Peyer's patch (tissue), 4 donors: ENCODE results near the gene NKAIN2. TPM values are rescaled to one million over a fixed set of nuclear protein-coding genes. Genes with fewer than 3 reads are reported as not detected.

Experiments
- DNase-seq, 3 donors: peaks; one replicate each; pipeline ENCODE4 v3.0.0-alpha.2; 2017 to 2019
- H3K27ac ChIP-seq, 4 donors: fragments of 200-600 bp; sonication (generic); one replicate each; pipeline ENCODE4 v1.5.1; 2016 to 2019
- H3K27me3 ChIP-seq, 2 donors: fragments of 200-600 bp; sonication (generic); one replicate each; pipeline ENCODE4 v1.5.1; 2019
- H3K36me3 ChIP-seq, 3 donors: fragments of 200-600 bp; sonication (generic); one replicate each; pipeline ENCODE4 v1.5.1; 2016 to 2019
- H3K4me1 ChIP-seq, 4 donors: fragments of 200-600 bp; sonication (generic); one replicate each; pipeline ENCODE4 v1.5.1; 2016 to 2019
- H3K4me3 ChIP-seq, 4 donors: fragments of 200-600 bp; sonication (generic); 1 replicate in 3 of 4; 2 replicates in 1 of 4; pipeline ENCODE4 v1.5.1; 2016 to 2019; ENCODE audit warnings: mild to moderate bottlenecking in 1 of 4
- H3K9me3 ChIP-seq, 4 donors: fragments of 200-600 bp; sonication (generic); one replicate each; pipeline ENCODE4 v1.5.1; 2016 to 2019; ENCODE audit warnings: mild to moderate bottlenecking in 1 of 4
- CTCF ChIP-seq, 6 experiments: fragments of 450-650 bp in 4 of 6; fragments of 200-600 bp in 2 of 6; sonication (generic) in 1 of 6; IDR thresholded peaks; one replicate each; pipeline ENCODE4 v1.5.1; 2017 to 2019; ENCODE audit warnings: antibody characterized with exemption in 6 of 6, mild to moderate bottlenecking in 3 of 6, moderate library complexity in 1 of 6
- POLR2A ChIP-seq, 2 donors: fragments of 450-650 bp; IDR thresholded peaks; one replicate each; pipeline ENCODE4 v1.5.1; 2017; ENCODE audit warnings: antibody characterized with exemption in 2 of 2, mild to moderate bottlenecking in 2 of 2, moderate library complexity in 2 of 2
- total RNA-seq, 4 donors: library from RNA; depleted of rRNA; stranded (reverse); fragments of >200 nt; gene quantifications; one replicate each; pipeline ENCODE4 v1.1.0, GENCODE V29; 2016

The NKAIN2 gene
- total RNA-seq, 4 donors from 2014 or later: not detected

GRCh38 chr6:124599656-124600055 is 796.0 kb downstream of the NKAIN2 start:
- no peak for DNase-seq
- no peaks in the 10 kb centered on the region for H3K9me3 ChIP-seq
- H3K27ac ChIP-seq: no peak overlapping the region
- no peak for TF ChIP-seq POLR2A (IDR thresholded peaks at IDR 0.05)
- TF ChIP-seq CTCF (IDR thresholded peaks at IDR 0.05): no peak
- H3K36me3 ChIP-seq: no peaks in the 10 kb centered on the region
- H3K4me3 ChIP-seq: no peak overlapping the region
- H3K4me1 ChIP-seq: no peaks in the 10 kb centered on the region
- no peaks in the 10 kb centered on the region for H3K27me3 ChIP-seq

- H3K27ac ChIP-seq: no peak overlapping the region
- DNase-seq: no peak
- no peak for TF ChIP-seq POLR2A (IDR thresholded peaks at IDR 0.05)
- no peak for TF ChIP-seq CTCF (IDR thresholded peaks at IDR 0.05)
These were observed 801.1 kb downstream of the NKAIN2 start for GRCh38 chr6:124604719-124605118.

GRCh38 chr6:124607119-124607627 is 803.5 kb downstream of the NKAIN2 start:
- DNase-seq: no peak
- no peaks in the 10 kb centered on the region for H3K27me3 ChIP-seq
- H3K9me3 ChIP-seq: no peaks in the 10 kb centered on the region
- no peaks in the 10 kb centered on the region for H3K36me3 ChIP-seq
- no peak overlapping the region for H3K27ac ChIP-seq
- H3K4me3 ChIP-seq: no peak overlapping the region
- H3K4me1 ChIP-seq: no peaks in the 10 kb centered on the region
- no peak for TF ChIP-seq POLR2A (IDR thresholded peaks at IDR 0.05)
- TF ChIP-seq CTCF (IDR thresholded peaks at IDR 0.05): no peak

More at GRCh38 chr6:124604719-124605118, 801.1 kb downstream of the NKAIN2 start:
- Histone ChIP-seq H3K4me1 (no peaks in the 10 kb centered on the region), H3K4me3 (no peak overlapping the region), H3K36me3 (no peaks in the 10 kb centered on the region), H3K9me3 (no peaks in the 10 kb centered on the region), H3K27me3 (no peaks in the 10 kb centered on the region)

- no peak overlapping the region for H3K4me3 ChIP-seq
- no peaks in the 10 kb centered on the region for H3K4me1 ChIP-seq
- DNase-seq: no peak
- H3K9me3 ChIP-seq: no peaks in the 10 kb centered on the region
- H3K27ac ChIP-seq: no peak overlapping the region
- TF ChIP-seq CTCF (IDR thresholded peaks at IDR 0.05): no peak
- TF ChIP-seq POLR2A (IDR thresholded peaks at IDR 0.05): no peak
- H3K27me3 ChIP-seq: no peaks in the 10 kb centered on the region
- no peaks in the 10 kb centered on the region for H3K36me3 ChIP-seq
These were observed 809.4 kb downstream of the NKAIN2 start for GRCh38 chr6:124613031-124613430.

GRCh38 chr6:124622351-124622750 is 818.7 kb downstream of the NKAIN2 start:
- no peaks in the 10 kb centered on the region for H3K36me3 ChIP-seq
- H3K9me3 ChIP-seq: no peaks in the 10 kb centered on the region
- no peak overlapping the region for H3K4me3 ChIP-seq
- H3K4me1 ChIP-seq: no peaks in the 10 kb centered on the region
- H3K27me3 ChIP-seq: no peaks in the 10 kb centered on the region
- no peak overlapping the region for H3K27ac ChIP-seq
- TF ChIP-seq POLR2A (IDR thresholded peaks at IDR 0.05): no peak
- TF ChIP-seq CTCF (IDR thresholded peaks at IDR 0.05): no peak
- no peak for DNase-seq

GRCh38 chr6:124633655-124634054 is 830.0 kb downstream of the NKAIN2 start:
- DNase-seq: no peak
- H3K27ac ChIP-seq: no peak overlapping the region
- no peaks in the 10 kb centered on the region for H3K4me1 ChIP-seq
- H3K36me3 ChIP-seq: no peaks in the 10 kb centered on the region
- TF ChIP-seq CTCF (IDR thresholded peaks at IDR 0.05): no peak
- no peak for TF ChIP-seq POLR2A (IDR thresholded peaks at IDR 0.05)
- no peaks in the 10 kb centered on the region for H3K9me3 ChIP-seq
- no peak overlapping the region for H3K4me3 ChIP-seq
- no peaks in the 10 kb centered on the region for H3K27me3 ChIP-seq
